Testis (tissue), 2 donors: ENCODE measurements around the gene NFE2L1.

ENCODE experiments used
- POLR2A ChIP-seq: fragments of 450-650 bp; IDR thresholded peaks from one replicate; pipeline ENCODE4 v1.6.1; 2017; ENCODE audit warnings: antibody characterized with exemption, mild to moderate bottlenecking, moderate library complexity
- TF ChIP-seq, protein P1 (sequence below), 3 experiments: fragments of 450-650 bp in 2 of 3; fragments of 200-600 bp in 1 of 3; sonication (generic) in 1 of 3; IDR thresholded peaks; one replicate each; pipeline ENCODE4 v1.5.1; 2016 to 2019; ENCODE audit warnings: antibody characterized with exemption in 3 of 3, mild to moderate bottlenecking in 2 of 3, moderate library complexity in 1 of 3

DNA sequence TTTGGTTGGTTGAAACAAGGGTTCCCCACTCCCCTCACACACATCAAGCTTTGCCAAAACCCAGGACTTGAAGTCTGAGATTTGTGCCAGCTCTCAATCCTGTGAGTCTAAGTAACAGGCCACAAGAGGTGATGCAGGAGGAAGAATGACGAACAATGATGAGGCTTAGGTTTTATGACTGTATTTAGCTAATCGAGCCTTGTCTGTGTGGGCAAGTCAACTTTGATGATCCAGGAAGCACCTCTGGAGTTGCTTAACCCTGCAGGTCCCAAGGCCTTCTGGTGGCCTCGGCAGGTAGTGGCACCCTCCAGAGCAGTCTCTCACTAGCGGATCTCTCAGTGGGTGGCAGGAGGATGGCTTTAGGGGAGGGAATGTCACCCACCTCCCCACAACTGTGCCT lies 48.6 kb upstream of the NFE2L1 start:
- TF ChIP-seq, protein P1, sequence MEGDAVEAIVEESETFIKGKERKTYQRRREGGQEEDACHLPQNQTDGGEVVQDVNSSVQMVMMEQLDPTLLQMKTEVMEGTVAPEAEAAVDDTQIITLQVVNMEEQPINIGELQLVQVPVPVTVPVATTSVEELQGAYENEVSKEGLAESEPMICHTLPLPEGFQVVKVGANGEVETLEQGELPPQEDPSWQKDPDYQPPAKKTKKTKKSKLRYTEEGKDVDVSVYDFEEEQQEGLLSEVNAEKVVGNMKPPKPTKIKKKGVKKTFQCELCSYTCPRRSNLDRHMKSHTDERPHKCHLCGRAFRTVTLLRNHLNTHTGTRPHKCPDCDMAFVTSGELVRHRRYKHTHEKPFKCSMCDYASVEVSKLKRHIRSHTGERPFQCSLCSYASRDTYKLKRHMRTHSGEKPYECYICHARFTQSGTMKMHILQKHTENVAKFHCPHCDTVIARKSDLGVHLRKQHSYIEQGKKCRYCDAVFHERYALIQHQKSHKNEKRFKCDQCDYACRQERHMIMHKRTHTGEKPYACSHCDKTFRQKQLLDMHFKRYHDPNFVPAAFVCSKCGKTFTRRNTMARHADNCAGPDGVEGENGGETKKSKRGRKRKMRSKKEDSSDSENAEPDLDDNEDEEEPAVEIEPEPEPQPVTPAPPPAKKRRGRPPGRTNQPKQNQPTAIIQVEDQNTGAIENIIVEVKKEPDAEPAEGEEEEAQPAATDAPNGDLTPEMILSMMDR (IDR thresholded peaks at IDR 0.05): no peak
- no peak for TF ChIP-seq POLR2A
